Activated CD4-positive, alpha-beta T cell treated with anti-CD3 and anti-CD28 coated beads for 4 hours (primary cell): Measurements from ENCODE around the gene PPM1F.
"Not testable (repeated sequence)": the region's sequence is repeated elsewhere in the genome, so short reads cannot be mapped to it uniquely, and the experiment has no call there.

Source experiments
- DNase-seq, 2 donors: peaks; one replicate each; pipeline ENCODE4 v3.0.0-alpha.2; 2020

The PPM1F gene

DNA sequence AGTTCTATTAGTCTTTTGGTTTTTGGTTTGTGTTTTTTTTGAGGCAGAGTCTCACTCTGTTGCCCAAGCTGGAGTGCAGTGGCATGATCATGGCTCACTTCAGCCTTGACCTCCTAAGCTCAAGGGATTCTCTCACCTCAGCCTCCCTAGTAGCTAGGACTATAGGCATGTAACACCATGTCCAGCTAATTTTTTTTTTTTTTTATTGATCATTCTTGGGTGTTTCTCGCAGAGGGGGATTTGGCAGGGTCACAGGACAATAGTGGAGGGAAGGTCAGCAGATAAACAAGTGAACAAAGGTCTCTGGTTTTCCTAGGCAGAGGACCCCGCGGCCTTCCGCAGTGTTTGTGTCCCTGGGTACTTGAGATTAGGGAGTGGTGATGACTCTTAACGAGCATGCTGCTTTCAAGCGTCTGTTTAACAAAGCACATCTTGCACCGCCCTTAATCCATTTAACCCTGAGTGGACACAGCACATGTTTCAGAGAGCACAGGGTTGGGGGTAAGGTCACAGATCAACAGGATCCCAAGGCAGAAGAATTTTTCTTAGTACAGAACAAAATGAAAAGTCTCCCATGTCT, 69.8 kb downstream of the PPM1F start:
- DNase-seq = not testable (repeated sequence)

DNA sequence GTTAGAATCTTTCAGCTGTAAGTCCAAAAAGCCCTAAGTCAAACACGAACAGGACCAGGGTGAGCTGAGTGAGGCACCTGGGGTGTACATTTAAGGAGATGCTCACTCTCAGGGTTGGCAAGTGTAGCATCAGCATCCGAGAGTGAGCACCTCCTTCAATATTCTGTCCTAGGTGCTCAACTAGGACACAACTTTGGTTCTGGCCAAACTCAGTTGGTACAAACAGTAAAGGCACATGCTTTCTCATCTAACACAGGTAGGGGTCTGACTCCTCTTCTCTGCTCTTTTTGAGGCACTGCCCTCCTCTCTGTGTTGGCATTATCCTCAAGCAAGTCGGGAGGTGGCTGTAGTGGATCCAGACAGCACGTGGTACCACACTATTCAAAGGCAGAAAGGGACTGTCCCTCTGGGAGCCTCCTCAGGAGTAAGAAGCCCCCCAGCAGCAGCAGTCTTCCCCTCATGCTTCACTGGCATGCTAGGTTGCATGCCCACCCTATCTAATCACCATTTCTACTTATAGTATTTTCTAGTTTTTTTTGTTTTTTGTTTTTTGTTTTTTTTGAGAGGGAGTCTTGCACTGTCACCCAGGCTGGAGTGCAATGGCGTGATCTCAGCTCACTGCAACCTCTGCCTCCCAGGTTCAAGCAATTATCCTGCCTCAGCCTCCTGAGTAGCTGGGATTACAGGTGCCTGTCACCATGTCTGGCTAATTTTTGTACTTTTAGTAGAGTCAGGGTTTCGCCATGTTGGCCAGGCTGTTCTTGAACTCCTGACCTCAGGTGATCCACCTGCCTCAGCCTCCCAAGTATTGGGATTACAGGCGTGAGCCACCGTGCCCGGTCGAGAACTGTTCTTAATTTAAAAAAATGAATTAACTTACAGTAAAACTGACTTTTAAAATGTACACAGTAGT, 70.6 kb downstream of the PPM1F start:
- DNase-seq = no peak

DNA sequence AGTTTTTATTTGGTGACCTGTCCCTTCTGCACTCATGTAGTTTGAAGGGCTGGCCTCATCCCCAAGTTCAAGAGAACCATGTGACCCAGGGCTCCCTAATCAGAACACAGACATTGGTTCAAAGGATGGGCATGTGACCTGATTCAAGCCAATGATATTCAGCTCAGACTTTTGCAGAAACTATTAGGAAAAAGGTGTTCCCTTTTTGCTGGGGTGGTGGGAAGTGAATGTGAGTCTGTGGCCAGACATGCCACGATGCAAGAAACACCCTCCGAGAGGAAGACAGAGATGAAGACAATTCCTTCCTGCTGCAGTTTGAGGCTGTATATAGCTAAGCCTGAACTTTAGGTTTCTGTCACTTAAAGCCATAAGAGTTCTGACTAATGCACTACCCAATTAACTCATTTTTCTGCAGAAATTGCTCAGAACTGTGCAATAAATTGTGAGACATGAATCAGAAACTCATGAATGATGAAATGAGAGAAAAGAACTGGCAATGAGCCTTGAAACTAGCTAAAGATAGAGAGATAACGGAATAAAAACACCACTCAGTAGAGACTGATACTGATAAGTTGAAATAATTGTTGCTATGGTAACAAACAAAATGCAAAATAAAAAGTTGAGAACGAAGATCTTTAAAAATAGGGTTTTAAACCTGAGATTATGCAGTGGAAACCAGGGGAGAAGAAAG, 76.0 kb downstream of the PPM1F start:
- DNase-seq = no peak

DNA sequence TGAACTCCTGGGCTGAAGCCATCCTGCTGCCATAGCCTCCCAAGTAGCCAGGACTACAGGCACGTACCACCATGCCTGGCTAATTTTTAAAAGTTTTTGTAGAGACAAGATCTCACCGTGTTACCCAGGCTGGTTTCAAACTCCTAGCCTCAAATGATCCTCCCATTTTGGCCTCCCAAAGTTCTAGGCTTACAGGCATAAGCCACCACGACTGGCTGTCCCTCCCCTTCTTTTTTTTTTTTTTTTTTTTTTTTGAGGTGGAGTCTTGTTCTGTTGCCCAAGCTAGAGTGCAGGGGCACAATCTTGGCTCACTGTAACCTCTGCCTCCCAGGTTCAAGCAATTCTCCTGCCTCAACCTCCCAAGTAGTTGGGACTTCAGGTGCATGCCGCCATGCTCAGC, 77.7 kb downstream of the PPM1F start:
- not testable (repeated sequence) for DNase-seq

DNA sequence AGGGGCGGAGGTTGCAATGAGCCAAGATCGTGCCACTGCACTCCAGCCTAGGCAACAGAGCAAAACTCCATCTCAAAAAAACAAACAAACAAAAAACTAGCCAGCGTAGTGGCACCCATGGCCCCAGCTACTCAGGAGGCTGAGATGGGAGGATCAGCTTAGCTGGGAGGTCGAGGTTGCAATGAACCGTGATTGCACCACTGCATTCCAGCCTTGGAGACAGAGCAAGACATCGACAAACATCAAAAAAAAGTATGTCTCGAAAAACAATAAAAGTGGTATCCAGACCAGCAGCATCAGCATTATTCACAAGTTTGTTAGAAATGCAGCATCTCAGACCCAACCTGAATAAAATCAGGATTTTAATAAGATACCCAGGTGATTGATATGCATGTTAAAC, 79.0 kb downstream of the PPM1F start:
- no peak for DNase-seq

DNA sequence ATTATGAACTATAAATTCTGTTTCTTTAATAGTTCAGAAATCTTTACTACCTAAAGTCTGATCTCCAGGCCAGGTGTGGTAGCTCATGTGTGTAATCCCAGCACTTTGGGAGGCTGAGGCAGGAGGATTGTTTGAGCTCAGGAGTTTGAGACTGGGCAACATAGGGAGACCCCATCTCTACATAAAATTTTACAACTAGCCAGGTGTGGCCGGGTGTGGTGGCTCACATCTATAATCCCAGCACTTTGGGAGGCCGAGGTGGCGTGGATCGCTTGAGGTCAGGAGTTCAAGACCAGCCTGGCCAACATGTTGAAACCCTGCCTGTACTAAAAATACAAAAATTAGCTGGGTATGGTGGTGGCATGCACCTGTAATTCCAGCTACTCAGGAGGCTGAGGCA, 79.9 kb downstream of the PPM1F start:
- not testable (repeated sequence) for DNase-seq
